GOT3 (cell line): ENCODE data around the gene RASL11B.

Experiments
- DNase-seq: peaks from one replicate; lab custom pipeline; 2025; ENCODE audit warnings: mixed read lengths; lab: John Stamatoyannopoulos, UW

The RASL11B gene

GRCh38 chr4:52843351-52843750 is 18.8 kb upstream of the RASL11B start:
- no peak for DNase-seq

GRCh38 chr4:52843958-52844357 is 18.2 kb upstream of the RASL11B start:
- no peak for DNase-seq

DNA sequence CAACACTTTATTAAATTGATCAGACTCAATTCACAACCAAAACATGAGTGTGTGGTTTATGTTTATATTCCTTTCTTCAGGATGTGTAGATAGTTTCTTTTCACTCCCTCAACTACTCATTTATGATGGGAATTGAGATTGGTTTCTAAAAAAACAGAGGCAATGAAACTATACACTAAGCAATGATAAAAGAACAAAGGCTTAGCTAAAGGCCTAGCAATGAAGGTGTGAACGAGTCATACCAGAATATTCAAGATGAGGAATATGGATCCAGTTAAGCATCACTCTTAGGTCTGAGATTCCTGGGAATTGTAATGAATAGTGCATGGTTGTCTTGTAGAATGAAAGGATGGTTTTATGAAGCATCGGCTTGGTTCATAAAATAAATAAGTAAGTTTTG is 17.5 kb upstream of the RASL11B start:
- DNase-seq = no peak

GRCh38 chr4:52846502-52846901 is 15.6 kb upstream of the RASL11B start:
- DNase-seq = no peak

GRCh38 chr4:52848254-52848653 is 13.9 kb upstream of the RASL11B start:
- no peak for DNase-seq

DNA sequence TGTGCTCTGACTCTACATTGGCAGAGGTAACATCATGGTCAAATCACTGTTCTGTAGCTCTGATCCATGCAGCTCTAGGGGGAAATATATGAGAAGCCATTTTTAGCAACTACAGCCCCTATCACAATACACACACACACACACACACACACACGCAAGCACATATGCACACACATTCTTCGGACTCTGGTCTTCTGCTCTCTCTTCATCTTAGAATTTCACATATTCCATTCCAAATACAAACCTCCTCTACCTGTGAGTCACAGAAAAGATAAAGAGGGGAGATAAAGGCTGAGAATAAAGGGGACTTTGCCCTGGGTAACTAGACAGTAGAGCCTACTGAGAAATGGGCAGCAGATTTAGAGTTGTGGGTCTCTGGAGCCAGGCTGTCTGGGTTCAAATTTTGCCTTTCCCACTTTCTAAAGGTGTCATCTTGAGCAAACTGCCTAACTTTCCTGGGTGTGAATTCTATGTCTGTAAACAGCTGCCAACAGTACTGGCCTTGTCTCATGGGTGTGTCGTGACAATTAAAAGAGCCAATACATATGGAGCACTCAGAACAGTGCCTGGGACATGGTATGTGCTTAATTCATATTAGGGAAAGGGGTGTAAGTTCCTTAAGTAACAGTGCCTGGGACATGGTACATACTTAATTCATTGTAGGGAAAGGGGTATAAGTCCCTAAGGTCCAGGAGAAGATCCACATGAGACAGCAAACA is 11.6 kb upstream of the RASL11B start:
- no peak for DNase-seq

DNA sequence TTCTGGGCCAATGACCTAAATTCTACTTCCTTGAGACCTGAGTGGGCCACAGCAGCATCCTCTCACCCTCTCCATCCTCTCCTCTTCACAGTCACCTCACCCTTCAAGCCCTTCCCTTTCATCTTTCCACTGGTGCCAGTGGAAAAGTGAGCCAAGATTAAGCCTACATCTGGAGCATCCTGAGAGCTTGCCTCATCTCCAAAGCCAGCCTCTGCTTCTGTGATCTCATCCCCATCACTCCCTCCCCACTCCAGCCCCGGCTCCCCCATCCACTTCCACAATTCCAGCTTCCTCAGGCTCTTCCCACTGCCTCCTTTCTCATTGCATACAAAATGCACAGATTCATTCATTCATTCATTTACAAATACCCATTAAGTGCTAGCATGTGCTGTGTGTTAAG is 10.1 kb upstream of the RASL11B start:
- no peak for DNase-seq

- no peak for DNase-seq
Observed at GRCh38 chr4:52852711-52853110, 9.4 kb upstream of the RASL11B start.

GRCh38 chr4:52853351-52853750 is 8.8 kb upstream of the RASL11B start:
- DNase-seq = no peak

- DNase-seq = no peak
Observed at GRCh38 chr4:52856801-52857200, 5.3 kb upstream of the RASL11B start.

DNA sequence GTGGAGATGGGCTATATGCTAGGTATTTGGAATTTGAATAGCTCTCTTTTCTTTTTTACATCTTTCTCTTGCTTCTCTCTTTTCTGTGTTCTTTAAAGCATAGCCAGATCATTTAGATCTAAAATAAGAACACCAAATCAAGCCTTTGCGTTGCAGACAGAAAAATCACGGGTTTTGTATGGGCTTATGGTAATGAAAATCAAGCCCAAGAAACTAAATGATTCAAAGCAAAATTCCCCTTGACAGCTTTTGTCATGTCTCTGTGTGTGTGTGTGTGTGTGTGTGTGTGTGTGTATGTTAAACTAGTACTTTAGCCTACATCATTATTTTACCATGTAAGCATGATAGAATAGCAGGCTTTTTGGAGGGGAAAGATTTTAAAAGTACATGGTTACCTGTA is 1.8 kb upstream of the RASL11B start:
- DNase-seq = no peak

- DNase-seq = no peak
Observed at GRCh38 chr4:52861171-52861823, 820 bp upstream of the RASL11B start.

GRCh38 chr4:52862639-52863161 is 583 bp downstream of the RASL11B start:
- DNase-seq = no peak

GRCh38 chr4:52863324-52863723 is 1.2 kb downstream of the RASL11B start:
- DNase-seq = no peak

GRCh38 chr4:52864793-52865192 is 2.7 kb downstream of the RASL11B start:
- no peak for DNase-seq

DNA sequence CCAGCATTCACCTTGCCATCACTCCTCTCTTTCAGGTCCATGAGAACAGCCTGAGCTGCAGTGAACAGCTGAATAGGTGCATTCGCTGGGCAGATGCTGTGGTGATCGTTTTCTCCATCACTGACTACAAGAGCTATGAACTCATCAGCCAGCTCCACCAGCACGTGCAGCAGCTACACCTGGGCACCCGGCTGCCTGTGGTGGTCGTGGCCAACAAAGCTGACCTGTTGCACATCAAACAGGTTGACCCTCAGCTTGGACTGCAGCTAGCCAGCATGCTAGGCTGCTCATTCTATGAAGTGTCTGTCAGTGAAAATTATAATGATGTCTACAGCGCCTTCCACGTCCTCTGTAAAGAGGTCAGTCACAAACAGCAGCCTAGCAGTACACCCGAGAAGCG is 3.2 kb downstream of the RASL11B start:
- DNase-seq = no peak

DNA sequence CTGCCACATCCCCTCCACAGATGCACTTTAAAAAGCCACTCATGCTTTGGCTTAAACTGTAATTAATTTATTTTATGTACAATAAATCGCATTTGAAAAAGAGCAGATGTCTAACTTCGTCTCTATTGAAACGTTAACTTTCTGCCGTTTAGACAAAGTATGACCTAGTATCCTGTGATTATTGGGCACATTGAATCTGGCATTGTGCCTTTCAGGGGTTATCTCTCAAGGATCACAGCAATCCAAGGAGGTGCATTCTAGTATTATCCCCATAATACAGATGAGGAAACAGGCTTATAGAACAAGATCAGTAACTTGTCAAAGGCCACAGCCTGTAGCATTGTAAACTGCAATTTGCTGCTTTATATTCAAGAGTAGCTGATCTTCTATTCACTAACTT is 4.6 kb downstream of the RASL11B start:
- no peak for DNase-seq

DNA sequence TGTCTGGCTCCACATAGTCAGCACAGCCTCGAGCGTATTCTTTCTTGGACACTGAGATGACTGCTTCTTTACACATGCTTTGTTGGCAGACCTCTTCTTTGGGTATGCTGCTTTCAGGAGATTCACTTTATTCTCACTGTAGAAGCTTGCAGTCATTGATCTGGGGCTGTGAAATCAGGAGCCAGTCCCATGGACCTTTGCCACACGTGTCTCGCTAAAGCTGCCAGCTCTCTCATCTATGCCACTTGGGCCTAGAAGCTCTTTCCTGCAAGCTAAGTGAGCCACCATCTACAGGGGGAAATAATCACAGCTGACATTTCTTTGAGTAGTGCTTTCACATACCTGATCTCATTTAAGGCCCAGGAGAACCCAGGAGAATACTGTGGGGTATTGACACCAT is 5.0 kb downstream of the RASL11B start:
- no peak for DNase-seq

DNA sequence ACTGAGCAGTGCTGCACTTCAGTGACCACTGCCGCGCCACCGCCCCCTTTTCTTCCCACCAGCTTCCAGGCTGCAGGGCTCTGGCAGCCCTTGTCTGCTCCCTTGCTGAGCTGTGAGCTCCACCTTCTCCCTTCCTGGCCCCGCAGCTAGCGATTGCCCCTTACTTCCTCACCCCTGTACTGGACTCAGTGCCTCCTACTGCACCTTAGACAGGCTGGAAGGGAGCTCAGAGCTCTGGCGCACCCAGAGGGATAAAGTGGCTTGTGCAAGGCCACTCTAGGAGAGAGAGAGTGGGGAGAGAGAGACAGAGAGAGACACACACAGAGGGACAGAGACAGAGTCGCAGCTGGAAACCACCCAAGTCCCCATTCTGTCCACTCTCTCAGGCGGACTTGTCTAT is 6.0 kb downstream of the RASL11B start:
- DNase-seq = no peak

GRCh38 chr4:52869196-52869595 is 7.1 kb downstream of the RASL11B start:
- DNase-seq = no peak

GRCh38 chr4:52869656-52870055 is 7.5 kb downstream of the RASL11B start:
- DNase-seq = no peak

DNA sequence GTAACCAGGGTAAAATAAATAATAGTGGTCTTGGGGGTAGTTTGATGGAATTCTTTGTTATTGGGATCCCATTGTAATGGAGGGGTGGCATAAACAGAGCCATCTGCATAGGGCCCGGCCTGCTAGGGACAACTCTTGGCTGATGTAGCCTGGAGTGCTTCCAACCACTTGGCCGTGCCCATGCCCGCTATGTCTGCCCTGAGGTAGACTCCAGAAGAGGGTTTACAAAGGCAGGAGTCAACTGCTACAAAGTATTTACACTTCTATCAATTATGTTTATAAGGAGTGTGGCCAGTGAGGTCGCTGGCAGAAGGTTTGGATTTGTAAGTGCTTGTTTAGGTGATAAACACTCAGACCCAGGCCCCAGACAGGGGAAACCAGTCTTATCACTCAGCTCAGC is 8.1 kb downstream of the RASL11B start:
- no peak for DNase-seq

DNA sequence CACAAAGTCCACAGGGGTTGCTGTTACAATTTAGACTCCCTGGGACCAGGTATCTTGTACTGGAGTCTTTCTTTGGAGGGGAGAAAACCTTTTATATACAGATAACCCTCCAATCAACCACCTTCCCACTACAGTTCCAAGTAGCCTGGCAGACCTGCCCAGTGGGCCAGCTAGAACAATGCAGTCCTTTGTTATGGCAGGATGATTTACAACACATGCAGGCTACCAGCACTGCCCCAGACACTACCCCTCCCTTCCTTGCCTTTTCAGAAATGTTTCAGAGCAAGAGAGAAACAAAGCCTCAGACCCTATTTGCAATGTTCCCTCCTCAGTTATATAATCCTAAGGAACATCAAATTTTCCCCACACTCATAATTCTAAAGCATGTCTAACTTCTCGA is 11.1 kb downstream of the RASL11B start:
- no peak for DNase-seq

- DNase-seq = no peak
Observed at GRCh38 chr4:52873861-52874343, 11.8 kb downstream of the RASL11B start.
